Neutrophil (primary cell): ENCODE measurements around the gene RET.

Source experiments
- H3K27ac ChIP-seq: fragments of 200-600 bp; sonication (generic); 2 replicates; pipeline ENCODE4 v1.5.1; 2016; ENCODE audit warnings: mild to moderate bottlenecking, moderate library complexity
- H3K27me3 ChIP-seq: fragments of 200-600 bp; sonication (generic); 2 replicates; pipeline ENCODE4 v1.6.0; 2016; ENCODE audit warnings: mild to moderate bottlenecking
- H3K36me3 ChIP-seq: fragments of 200-600 bp; sonication (generic); 2 replicates; pipeline ENCODE4 v1.5.1; 2017
- H3K4me1 ChIP-seq, 2 experiments: fragments of 200-600 bp in 1 of 2; sonication (generic) in 1 of 2; 1 replicate in 1 of 2; 2 replicates in 1 of 2; pipeline versions ENCODE4 v1.5.1 to v1.6.1; 2013 to 2016; ENCODE audit warnings: low read depth in 1 of 2, low read length in 1 of 2, mild to moderate bottlenecking in 1 of 2, moderate library complexity in 1 of 2; ENCODE audit not compliant: control insufficient read depth in 1 of 2, insufficient read depth in 1 of 2
- H3K4me3 ChIP-seq, 2 experiments: fragments of 200-600 bp in 1 of 2; sonication (generic) in 1 of 2; 1 replicate in 1 of 2; 2 replicates in 1 of 2; pipeline ENCODE4 v1.5.1; 2013 to 2016; ENCODE audit warnings: low read depth in 1 of 2, low read length in 1 of 2, mild to moderate bottlenecking in 1 of 2, moderate library complexity in 1 of 2
- H3K9me3 ChIP-seq: fragments of 200-600 bp; sonication (generic); 2 replicates; pipeline ENCODE4 v1.5.1; 2016
- CTCF ChIP-seq: fragments of 200-600 bp; sonication (generic); IDR thresholded peaks from 2 replicates; pipeline ENCODE4 v1.5.1; 2016; ENCODE audit warnings: antibody characterized with exemption

The RET gene

GRCh38 chr10:43035800-43036199 lies 41.1 kb upstream of the RET start:
- Histone ChIP-seq H3K27ac (no peak overlapping the region), H3K36me3 (no peaks in the 10 kb centered on the region), H3K4me3 (no peak overlapping the region), H3K4me1 (peaks cover 0 to 8% of the 10 kb centered on the region in 2 experiments), H3K9me3 (no peaks in the 10 kb centered on the region), H3K27me3 (no peaks in the 10 kb centered on the region)
- no peak for TF ChIP-seq CTCF

DNA sequence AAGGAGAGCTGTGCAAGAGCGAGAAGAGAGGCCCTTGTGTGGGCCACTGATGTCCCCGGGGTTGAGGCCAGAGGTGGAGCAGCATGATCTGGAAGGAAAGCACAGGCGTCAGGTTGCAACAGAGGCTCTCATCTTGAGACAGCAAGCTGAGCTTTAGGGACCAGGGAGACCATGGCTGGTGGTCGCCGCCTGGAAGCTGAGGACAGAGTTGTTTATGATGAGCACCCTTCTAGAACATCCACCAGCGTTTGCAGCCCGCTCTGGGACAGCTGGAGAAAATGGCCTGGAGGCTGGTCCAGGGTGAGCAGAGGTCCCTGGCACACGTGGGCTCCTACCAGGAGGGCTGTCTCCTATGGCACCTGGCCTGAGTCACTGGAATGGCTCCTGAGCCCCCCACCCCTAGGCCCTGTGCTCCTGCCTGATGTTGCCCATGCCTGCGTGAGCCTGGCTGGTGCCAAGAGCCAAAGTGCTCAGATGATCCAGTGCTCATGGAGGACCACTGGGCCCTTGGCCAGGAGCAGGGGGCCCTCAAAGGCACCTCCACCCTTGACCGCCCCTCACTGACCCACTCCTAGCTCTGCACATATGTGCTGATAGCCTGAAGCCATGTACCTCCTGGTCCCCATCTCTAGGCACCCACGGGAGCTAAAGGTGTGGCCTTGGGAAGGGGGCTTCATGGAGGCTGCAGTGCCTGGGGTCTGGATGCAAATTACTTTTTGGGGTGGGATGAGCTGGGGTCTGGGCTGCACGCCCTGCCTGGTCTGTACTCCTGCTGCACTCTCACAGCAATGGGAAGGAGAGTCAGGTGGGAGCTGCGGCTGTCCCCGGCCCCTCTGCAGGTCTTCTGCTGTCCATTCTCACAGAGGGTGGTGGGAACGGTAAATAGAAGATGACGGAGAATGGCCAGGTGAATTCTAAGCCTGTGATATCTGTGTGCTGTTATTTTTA lies 40.1 kb upstream of the RET start:
- H3K36me3 ChIP-seq: no peaks in the 10 kb centered on the region

DNA sequence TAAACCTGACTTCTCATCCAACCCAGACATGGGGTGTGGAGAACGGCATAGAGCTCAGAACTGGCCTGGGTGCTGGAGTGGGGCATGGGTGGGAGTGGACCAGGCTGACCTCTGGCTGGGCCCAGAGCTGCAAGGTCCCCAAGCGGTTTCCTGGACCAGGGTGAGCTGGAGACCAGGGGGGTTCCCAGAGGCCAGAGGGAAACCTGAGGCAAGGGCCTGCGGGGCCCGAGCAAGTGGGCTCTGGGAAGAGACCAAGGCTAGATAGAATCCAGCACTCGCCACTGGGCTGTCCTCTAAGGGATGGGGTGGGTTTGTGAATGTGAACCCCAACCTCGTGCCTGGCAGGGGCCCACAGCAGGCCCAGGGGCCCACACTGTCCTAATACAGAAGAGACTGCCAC lies 39.4 kb upstream of the RET start:
- no peak overlapping the region for H3K4me3 ChIP-seq
- no peaks in the 10 kb centered on the region for H3K9me3 ChIP-seq
- peaks cover 0 to 8% of the 10 kb centered on the region in 2 experiments for H3K4me1 ChIP-seq
- H3K36me3 ChIP-seq: no peaks in the 10 kb centered on the region
- no peak overlapping the region for H3K27ac ChIP-seq
- no peaks in the 10 kb centered on the region for H3K27me3 ChIP-seq
- TF ChIP-seq CTCF: no peak

More for the DNA sequence above, 40.1 kb upstream of the RET start:
- H3K4me1 ChIP-seq: peaks cover 0 to 8% of the 10 kb centered on the region in 2 experiments
- H3K27me3 ChIP-seq: no peaks in the 10 kb centered on the region
- H3K9me3 ChIP-seq: no peaks in the 10 kb centered on the region
- H3K27ac ChIP-seq: no peak overlapping the region
- H3K4me3 ChIP-seq: no peak overlapping the region
- no peak for TF ChIP-seq CTCF

- Histone ChIP-seq H3K4me3 (no peak overlapping the region), H3K9me3 (no peaks in the 10 kb centered on the region), H3K27me3 (no peaks in the 10 kb centered on the region), H3K36me3 (no peaks in the 10 kb centered on the region), H3K27ac (no peak overlapping the region), H3K4me1 (peaks cover 0 to 8% of the 10 kb centered on the region in 2 experiments)
- TF ChIP-seq CTCF: no peak
Measured at GRCh38 chr10:43037942-43038782, 38.7 kb upstream of the RET start.

DNA sequence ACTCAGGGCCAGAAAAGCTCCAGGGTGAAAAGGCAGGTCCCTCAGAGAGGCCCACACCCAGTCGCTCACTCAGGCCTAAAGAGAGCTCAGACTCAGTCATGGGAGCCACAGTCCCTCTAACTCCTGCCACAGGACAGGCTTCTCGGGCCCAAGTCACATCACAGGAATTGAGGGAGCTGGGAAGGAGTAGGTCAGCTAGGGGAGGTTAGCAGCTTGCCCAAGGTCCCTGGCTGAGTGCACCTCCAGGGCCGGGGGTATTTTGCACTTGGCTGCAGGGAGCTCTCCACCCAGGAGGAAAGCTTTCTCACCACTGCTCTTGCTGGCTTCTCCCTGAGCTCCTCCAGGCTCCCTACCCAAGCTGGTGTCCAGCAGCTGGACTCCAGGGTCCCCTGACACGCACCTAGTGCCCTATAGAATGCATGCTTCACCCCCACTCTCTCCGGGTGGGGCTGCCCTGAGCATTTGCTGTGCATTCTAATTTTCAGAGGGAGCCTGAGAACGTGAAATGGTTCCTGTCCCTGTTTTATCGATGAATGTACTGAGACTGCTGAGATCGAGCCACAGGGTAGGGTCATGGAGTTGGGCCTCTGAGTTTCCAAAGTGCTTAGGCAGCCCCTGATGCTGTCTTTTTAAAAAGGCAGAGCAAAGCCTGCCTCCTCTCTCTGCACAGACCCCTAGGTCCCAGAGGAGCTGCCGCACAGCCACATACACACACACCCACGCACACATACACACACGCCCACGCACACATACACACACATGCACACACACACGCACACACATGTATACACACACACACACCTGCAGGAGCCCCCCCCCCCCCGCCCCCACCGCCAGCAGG lies 37.9 kb upstream of the RET start:
- TF ChIP-seq CTCF: no peak
- no peaks in the 10 kb centered on the region for H3K27me3 ChIP-seq
- H3K4me1 ChIP-seq: peaks cover 0 to 8% of the 10 kb centered on the region in 2 experiments
- no peaks in the 10 kb centered on the region for H3K9me3 ChIP-seq
- no peak overlapping the region for H3K27ac ChIP-seq
- H3K4me3 ChIP-seq: no peak overlapping the region
- no peaks in the 10 kb centered on the region for H3K36me3 ChIP-seq
